Liver (tissue), 3 donors: ENCODE results near the gene STT3B.

Source experiments
- ATF3 ChIP-seq: IDR thresholded peaks from 2 replicates; pipeline ENCODE4 v1.6.1; 2016; ENCODE audit warnings: antibody characterized with exemption
- CTCF ChIP-seq: fragments of 150-350 bp; IDR thresholded peaks from 2 replicates; pipeline ENCODE4 v1.5.1; 2017; ENCODE audit warnings: improper control_type of control experiment, low read depth, low read length; ENCODE audit not compliant: missing input control
- GABPA ChIP-seq, 2 donors: IDR thresholded peaks in 1 of 2; conservative IDR thresholded peaks in 1 of 2; 2 replicates each; pipeline ENCODE4 v1.6.1; 2016; ENCODE audit warnings: antibody characterized with exemption in 2 of 2, mild to moderate bottlenecking in 1 of 2, moderate library complexity in 1 of 2
- MAX ChIP-seq: IDR thresholded peaks from 2 replicates; pipeline ENCODE4 v1.6.1; 2016; ENCODE audit warnings: antibody characterized with exemption
- RAD21 ChIP-seq, 2 donors: IDR thresholded peaks; 2 replicates each; pipeline ENCODE4 v1.6.1; 2016; ENCODE audit warnings: antibody characterized with exemption in 2 of 2, mild to moderate bottlenecking in 2 of 2
- YY1 ChIP-seq: IDR thresholded peaks from 2 replicates; pipeline ENCODE4 v1.6.1; 2016; ENCODE audit warnings: antibody characterized with exemption, mild to moderate bottlenecking
- donor health status: healthy.
- donor health status: healthy.

- no peak for TF ChIP-seq RAD21 (IDR thresholded peaks at IDR 0.05)
- no peak for TF ChIP-seq CTCF
- TF ChIP-seq MAX: no peak
- TF ChIP-seq ATF3: no peak
- TF ChIP-seq GABPA (IDR thresholded peaks at IDR 0.05 in 1 of 2, conservative IDR thresholded peaks at IDR 0.05 in 1 of 2): no peak
- no peak for TF ChIP-seq YY1
Observed at GRCh38 chr3:31622636-31623288, 90.0 kb downstream of the STT3B start.
